ENCODE results near the gene SLC6A15.

GRCh38 chr12:84813780-84814663, 98.6 kb downstream of the SLC6A15 start:
- no peak for TF ChIP-seq POLR2A (IDR thresholded peaks at IDR 0.05)
- TF ChIP-seq CTCF (IDR thresholded peaks at IDR 0.05): no peak
- TF ChIP-seq POLR2AphosphoS5 (IDR thresholded peaks at IDR 0.05): no peak
